HG02973 (cell line): Measurements from ENCODE around the gene CSTPP1.
"Not testable (repeated sequence)": the region's sequence is repeated elsewhere in the genome, so short reads cannot be mapped to it uniquely, and the experiment has no call there.

Experiments
- ATAC-seq: cut with Tn5 transposase; IDR thresholded peaks from one replicate; pipeline ENCODE4 v1.9.1; 2021; ENCODE audit warnings: moderate library complexity; ENCODE audit not compliant: unreplicated experiment

The CSTPP1 gene

DNA sequence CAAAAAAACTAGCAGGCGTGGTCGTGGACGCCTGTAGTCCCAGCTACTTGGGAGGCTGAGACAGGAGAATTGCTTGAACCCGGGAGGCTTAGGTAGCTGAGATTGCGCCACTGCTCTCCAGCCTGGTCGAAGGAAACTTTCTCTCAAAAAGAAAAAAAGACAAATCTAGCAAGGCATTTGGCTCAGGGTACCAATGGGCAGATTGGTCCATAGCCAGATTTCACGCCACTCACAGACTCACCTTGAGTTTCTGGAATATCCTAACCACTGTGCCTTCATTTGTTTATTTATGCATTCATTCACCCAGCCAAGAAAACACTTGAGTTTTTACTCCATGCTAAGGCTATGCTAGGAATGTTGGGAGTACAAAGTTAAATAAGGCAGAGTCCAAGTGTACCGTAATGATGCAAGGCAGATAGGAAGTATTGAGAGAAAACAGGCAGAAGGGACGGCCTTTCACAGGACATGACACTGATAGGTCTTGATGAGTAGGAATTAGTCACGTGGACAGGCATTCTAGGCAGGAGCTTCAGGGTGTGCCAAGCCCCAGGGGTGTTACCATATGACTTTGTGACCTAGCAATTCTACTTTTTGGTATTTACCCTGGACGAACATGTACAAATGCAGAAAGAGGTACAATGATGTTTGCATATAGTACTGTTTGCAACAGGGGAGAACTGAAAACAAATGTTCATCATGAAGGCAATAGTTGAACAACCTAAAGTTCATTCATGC, 252.7 kb downstream of the CSTPP1 start:
- no peak for ATAC-seq

DNA sequence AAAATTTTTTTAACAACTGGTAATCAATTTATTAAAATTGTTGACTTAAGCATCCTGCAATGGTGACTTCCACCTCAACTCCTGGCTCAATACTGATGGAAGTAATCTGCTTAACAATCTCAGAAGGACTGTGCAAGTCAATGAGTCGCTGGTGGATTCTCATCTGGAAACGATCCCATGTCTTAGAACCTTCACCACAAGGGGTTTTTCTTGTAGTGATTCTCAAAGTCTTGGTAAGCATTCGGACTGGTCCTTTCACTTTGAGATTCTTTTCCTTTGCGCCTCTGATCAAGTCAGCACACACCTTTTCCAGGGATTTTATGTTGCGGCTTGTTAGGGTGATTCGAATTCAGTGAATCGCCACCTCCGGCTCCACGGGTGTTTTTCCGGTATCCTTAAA, 254.6 kb downstream of the CSTPP1 start:
- ATAC-seq, result not testable (repeated sequence)

- no peak for ATAC-seq
Observed at GRCh38 chr11:47192111-47192510, 255.6 kb downstream of the CSTPP1 start.

- ATAC-seq, result not testable (repeated sequence)
Observed at GRCh38 chr11:47198161-47198560, 261.6 kb downstream of the CSTPP1 start.

DNA sequence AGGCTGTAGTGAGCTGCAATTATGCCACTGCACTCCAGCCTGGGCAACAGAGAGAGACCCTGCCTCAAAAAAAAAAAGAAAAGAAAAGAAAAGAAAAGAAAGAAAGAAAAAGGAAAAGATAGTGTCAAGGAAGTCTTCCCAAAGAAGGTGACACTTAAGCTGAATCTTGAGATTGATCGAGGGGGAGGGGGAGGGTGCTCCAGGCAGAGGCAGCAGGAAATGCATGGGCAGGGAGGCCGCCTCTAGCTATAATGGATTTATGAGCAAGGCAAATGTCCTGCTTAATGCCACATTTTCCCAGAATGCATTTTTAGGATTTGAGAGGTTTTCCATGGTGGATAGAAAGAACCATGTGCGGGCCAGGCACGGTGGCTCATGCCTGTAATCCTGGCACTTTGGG, 264.5 kb downstream of the CSTPP1 start:
- no peak for ATAC-seq

- ATAC-seq, result no peak
Observed at GRCh38 chr11:47202576-47202975, 266.0 kb downstream of the CSTPP1 start.

DNA sequence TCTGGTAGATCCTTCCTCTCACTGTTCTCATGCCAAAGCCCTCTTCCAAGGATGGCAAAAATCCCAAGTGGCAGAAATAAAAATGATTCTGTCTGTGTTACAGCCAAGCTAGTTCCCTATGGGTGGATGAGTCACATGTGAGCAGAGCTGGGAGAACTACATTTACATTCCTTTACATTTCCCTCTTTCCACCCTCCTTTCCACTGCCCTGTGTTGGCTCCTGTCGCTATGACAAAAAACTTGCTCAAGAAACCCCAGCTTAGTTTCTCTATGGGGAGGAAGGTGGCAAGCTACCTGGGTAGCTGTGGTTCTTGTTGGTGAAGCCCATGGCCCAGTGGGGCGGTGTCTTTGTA, 268.1 kb downstream of the CSTPP1 start:
- ATAC-seq, result no peak

GRCh38 chr11:47206577-47206976, 270.0 kb downstream of the CSTPP1 start:
- not testable (repeated sequence) for ATAC-seq

DNA sequence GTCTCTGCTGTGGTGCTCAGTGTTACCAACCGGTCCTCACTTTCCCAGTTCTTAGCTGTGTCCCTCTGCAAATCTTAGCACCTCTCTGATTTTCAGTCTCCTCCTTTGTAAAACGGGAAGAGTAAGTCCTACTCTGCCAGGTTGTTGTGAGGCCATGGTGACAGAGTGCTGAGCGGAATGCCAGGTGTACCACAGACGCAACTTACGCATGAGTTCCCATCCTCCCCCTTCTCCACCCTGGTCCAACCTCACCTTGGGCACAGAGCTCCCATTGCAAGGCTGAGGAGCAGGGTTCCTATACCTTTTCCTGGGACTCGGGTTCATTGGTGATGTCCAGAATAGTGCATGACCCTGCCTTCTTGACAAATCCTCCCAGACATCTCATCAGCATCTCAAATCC, 270.9 kb downstream of the CSTPP1 start:
- no peak for ATAC-seq

- ATAC-seq, result not testable (repeated sequence)
Observed at GRCh38 chr11:47208008-47208552, 271.5 kb downstream of the CSTPP1 start.

DNA sequence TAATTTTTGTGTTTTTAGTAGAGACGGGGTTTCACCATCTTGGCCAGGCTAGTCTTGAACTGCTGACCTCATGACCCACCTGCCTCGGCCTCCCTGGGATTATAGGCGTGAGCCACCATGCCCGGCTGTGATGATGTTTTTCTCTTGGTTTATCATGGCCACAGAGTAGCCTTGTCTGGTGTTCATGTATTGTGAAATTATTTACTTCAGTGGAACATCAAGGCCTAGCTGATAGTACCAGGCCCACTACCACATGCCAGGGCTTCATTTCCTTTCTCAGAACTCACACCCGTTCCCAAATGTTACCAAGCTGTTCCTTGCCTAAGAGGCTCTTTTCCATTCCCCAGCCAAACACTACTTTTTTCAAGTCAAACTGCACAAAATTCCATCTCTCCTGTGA, 272.1 kb downstream of the CSTPP1 start:
- no peak for ATAC-seq
